Measurements from ENCODE around the gene ENTHD1. TPM values are rescaled to one million over a fixed set of nuclear protein-coding genes. Genes with fewer than 3 reads are reported as not detected.
"Not testable (repeated sequence)": the region's sequence is repeated elsewhere in the genome, so short reads cannot be mapped to it uniquely, and the experiment has no call there.

The ENTHD1 gene
- polyA plus RNA-seq, 5 donors, result not detected

DNA sequence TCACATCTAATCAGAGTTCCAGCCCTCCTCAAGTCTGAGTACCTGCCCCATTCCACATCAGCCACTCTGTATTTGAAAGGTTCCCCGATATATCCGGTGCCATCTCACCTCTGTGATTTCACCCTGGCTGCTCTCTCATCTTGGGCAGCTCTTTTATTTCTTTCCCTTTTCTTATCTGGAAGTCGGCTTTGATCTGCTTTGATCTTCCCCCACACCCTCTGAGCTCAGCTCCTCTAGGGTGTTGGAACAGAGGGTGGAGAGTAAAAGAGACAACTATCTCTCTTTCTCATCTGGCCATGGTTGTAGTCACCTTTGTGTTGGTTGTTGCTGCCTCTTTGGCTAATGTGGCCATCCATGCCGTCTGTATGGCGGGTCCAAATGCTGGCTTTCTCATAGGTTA, 108.3 kb downstream of the ENTHD1 start:
- DNase-seq, result no peak

DNA sequence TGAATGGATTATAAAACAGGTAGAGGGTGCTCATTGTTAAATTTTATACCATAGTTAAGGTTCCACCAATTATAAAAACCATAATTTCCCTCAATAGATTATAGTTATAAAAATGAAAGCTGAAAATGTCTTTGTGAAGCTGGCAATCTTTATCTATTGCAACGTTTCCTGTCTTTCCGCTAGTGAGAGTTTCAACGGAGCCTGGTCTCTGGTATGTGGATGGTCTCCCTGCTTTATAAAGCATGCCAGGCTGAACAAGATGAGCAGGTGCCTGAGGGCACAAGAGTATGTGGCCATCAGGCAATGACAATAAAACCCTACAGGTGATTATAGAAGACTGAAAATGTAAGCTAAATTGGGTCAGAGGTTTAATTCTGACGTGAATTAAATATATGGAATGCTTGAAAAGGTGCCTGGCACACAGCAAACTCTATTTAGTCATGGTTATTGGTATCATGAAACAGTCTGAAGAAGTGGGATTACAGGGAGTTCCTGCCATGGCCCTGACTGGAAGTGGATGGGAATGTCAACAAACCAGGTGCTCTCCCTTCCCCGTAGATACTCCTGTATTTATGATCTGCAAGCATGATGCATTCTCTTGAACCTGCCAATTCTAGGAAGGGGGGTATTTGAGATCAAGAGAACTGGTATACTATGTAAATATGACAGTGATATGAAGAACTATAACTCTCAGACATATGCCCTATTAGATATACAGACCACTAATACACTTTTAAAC, 115.7 kb downstream of the ENTHD1 start:
- DNase-seq, result no peak

DNA sequence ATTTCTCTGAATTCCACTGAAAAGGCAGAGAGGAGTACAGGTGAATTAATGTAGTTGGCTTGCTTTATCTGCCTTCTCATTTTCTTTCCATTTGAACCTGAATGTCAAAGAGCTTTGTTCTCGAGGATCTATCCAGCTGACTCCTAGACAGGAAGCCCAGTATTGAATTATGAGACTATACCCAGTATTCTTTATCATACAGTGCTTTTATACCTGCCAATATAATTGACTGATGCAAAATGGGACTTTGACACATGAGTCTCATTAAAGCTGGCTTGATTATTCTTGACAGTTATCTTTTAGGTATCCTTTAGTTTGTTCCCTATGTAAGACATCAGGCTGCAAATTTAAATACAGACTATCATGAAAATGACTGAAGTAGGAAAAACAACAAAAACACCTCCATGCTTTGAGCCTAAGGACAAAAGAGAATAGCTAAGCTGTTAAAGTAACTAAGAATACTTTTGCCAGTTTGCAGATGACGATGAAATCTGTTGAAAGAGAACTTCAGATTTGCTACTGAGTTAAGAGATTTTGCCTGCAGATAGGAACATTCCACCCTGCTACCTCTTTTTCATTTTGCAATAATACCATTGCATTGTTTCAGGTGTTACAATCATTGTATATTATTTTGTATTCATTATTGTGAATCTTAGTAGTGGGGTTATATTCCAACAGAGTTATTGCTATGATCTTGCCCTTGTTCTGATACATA, 117.1 kb downstream of the ENTHD1 start:
- no peak for DNase-seq

DNA sequence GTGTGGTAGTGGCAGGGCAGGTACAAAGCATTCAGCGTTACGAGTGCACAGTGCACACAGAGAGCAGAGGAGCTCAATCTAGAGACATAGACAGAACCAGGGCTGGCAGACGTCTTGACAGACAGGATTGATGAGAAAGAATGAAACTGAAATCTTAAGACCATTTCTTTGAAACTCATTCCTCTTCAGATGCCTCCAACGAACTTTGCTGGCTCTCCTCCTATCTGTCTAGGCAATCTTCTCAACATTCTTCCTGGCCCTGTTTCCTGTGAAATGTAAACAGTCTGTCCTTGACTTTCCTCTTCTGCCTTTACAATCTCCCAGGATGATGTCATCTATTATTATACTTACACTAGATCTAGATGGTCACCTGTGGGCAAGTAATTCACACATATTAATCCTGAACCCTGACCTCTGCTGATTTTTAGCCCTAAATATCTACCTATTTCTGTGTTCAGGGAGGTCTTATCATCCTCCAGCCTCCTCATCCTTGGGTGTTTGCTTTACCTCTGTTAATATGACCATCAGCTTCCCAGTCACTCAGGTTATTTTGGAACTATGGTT, 119.5 kb downstream of the ENTHD1 start:
- DNase-seq, result no peak

DNA sequence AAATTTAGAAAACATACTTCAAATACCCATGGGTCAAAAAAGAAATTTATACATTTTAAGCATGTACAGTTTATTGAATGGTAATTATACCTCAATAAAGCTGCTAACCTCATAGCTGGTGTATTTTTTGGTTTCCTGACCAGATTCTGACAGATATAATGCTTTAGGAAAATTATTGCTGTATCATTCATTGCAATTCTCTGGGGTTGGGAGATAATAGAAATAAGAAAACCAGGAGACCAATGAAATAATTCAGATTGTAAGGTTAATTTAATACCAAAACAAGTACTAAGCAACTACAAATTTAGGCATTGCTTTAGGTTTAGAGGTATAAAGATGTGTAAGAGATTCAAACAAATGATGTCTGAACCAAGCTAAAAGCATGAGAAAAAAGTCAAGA, 120.1 kb downstream of the ENTHD1 start:
- DNase-seq, result no peak

GRCh38 chr22:39771486-39771885, 122.1 kb downstream of the ENTHD1 start:
- no peak for DNase-seq

DNA sequence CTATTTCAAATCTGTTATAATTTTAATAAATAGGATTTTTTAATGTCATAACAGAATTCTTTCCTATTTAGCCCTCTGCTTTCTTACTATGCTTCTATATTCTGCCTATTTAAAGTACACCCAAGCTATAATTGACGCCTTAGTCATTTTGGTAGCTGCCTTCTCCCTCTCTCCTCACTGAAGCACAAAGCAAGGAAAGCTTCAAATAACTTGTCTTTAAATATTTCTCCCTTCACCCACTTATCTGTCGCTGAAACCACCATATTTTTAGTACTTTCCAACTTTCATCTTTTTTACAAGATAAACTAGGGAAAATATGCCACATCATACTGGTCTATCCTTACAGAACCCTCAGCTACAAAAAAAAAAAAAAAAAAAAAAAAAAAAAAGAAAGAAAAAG, 127.9 kb downstream of the ENTHD1 start:
- DNase-seq, result no peak

GRCh38 chr22:39765046-39765445, 128.5 kb downstream of the ENTHD1 start:
- no peak for DNase-seq

DNA sequence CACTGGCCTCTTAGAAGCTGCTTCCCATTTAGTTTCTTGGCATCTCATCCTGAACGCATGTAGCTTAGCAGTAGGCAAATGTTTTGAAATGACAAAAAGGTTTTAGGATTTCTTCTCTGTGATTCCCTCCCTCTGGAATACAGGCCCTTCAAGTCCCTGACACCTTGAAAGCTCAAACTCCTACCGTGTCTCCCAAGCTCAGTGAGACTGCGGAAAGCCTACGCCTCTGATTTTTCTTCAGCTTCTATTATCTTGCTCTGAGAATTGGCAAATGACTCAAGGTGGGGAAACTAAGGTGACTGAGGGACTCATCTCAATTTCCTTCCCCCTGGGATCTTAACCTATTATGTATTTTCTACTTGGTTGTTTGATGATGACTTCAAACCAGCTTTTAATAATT, 130.3 kb downstream of the ENTHD1 start:
- no peak for DNase-seq

- DNase-seq, result no peak
These were observed 142.8 kb downstream of the ENTHD1 start for GRCh38 chr22:39750759-39751158.

GRCh38 chr22:39748877-39749276, 144.7 kb downstream of the ENTHD1 start:
- DNase-seq, result peak; percentile 35 to 50

DNA sequence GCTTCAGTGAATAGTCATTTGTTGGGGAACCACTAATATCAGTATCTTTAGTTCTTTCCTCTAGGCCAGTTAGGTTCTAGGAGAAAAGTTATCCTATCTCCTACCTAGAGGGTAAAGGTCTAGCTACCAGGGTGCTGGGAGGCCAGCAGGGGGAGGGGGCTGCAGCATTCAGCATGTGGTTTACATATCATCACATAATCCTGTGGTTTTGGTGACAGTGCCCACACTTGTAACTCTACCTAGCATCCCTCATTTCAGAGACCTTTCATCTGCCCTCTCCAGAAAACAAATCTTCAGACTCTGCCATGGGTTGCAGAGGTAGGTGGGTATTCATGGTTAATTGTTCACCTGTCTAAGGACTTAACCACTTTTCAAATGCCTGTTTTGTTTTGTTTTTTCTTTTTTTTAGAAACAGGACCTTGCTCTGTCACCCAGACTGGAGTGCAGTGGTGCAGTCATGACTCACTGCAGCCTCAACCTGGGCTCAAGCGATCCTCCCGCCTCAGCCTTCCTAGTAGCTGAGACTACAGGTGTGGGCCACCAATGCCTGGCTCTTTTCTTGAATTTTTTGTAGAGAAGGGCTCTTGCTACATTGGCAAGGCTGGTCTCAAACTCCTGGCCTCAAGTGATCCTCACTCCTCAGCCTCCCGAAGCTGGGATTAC, 146.8 kb downstream of the ENTHD1 start:
- no peak for DNase-seq

DNA sequence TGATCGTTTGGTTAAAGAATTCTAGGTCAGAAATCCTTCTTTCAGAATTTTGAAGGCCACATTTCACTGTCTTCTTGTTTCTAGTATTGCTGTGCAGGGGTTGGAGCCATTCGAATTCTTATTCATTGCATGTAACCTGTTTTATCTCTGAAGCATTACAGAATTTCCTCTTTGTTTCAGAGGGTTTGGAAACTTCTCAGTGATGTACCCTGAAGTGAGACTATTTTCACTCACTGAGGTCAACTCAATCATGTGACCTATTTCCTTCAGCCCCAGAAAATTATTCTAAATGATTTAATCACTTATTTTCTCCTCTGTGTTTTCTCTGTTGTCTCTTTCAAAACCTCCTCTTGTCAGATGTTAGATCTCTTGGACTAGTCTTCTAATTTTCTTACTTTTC, 147.8 kb downstream of the ENTHD1 start:
- DNase-seq, result no peak

GRCh38 chr22:39744353-39744752, 149.2 kb downstream of the ENTHD1 start:
- no peak for DNase-seq

DNA sequence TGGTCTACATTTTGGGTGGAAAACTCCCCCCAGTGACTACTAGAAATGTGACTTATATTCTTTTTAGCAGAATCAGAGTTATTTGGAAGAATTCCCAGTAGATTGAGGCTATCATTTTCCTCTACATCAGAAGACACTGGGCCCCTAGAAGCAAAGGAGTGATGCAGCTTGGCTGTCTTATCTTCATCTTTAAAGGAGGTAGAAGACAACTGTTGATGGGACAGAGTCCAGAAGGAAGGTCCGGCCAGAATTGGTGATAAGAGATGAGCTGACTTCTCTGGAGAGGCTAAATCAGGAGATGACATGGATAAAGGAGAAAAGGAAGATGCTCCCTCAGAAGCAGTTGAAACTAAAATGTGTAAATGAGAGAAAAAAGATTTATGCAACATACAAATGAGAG, 149.6 kb downstream of the ENTHD1 start:
- no peak for DNase-seq

- no peak for DNase-seq
These were observed 154.1 kb downstream of the ENTHD1 start for GRCh38 chr22:39739338-39740027.

DNA sequence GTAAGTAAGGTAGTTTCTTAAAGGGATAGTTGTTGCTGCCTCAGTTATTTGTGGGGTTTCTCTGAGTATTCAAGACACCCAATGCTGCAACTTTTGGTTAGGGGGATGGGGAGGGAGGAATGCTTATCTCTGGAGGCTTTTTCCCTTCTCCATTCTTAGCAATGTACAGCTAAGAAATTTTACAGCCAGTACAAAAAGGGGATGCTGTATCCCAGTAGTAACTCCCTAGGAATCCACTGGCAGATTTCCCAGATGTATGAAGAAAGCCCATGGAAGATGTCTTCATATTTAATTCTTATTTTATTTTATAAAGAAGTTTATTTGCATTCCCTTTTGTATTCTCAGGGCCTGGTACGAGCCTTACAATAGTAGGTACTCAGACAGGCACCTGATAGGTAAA, 154.8 kb downstream of the ENTHD1 start:
- no peak for DNase-seq

GRCh38 chr22:39735776-39736175, 157.8 kb downstream of the ENTHD1 start:
- no peak for DNase-seq

DNA sequence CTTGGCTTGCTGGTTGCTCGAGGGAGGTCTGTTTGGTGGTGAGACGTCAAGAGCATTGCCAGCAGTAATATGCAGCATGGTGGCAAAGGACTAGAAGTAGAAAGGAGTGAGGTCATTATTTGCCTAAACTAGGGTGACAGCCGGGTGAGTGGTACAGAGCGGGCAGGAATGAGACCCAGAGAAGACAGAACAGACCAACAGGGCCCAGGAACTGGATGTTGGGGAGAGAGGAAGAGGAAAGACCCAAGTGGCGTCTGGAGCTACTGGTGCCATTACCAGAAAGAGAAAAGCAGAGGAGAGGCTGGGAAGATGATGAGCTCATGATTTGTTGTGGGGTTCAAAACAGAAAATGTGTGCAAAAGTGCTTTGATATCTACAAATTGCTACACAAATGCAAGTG, 158.7 kb downstream of the ENTHD1 start:
- DNase-seq, result no peak

DNA sequence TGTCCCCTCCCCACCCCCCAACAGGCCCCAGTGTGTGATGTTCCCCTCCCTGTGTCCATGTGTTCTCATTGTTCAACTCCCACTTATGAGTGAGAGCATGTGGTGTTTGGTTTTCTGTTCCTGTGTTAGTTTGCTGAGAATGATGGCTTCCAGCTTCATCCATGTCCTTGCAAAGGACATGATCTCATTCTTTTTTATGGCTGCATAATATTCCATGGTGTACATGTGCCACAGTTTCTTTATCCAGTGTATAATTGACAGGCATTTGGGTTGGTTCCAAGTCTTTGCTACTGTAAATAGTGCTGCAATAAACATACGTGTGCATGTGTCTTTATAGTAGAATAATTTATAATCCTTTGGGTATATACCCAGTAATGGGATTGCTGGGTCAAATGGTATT, 159.5 kb downstream of the ENTHD1 start:
- not testable (repeated sequence) for DNase-seq

DNA sequence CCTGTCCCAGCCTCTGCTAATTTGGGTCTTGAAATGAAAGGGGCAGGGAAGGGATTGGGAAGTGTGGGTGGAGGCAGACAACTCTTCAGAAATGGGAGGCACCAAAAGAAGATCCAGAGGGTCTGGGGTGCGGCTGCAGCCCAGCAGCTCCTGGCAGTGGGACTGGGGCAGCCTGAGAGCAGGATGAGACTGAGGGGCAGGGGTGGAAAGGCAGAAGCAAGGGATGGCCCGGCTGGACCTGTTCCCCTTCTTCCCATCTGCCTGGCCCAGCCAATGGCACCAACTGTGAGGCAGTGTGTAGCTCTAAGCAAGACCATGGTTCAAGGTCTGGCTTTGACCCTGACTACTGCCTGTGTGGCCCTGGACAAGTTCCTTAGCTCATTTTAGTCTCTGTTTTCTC, 160.4 kb downstream of the ENTHD1 start:
- DNase-seq, result no peak

DNA sequence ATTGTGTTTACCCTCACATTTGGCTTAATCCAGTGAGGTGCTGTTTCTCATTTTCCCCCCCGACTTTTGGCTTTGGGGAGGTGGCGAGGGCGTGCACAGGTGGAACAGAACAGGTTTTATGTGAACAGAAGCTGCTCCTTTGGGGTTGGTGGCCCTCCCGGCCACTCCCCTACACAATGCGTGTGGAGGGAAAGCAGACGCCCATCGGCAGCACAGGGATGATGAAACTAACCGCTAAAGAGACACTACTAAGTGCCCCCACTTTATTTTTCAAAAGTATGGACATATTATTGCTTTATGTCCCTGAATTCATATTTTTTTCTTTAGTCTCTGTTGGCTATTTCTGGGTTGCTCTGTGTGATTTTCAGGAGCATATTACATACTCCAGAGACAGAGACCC, 160.9 kb downstream of the ENTHD1 start:
- no peak for DNase-seq
